ENCODE measurements around the gene RXRA. TPM values are rescaled to one million over a fixed set of nuclear protein-coding genes. Genes with fewer than 3 reads are reported as not detected.

The RXRA gene
- total and polyA plus RNA-seq, 10 of the 15 experiments (the other 5 are each of a cell fraction or from before 2014, with no cell fraction given), result 0.89 to 36.8 (median 11.1) TPM

DNA sequence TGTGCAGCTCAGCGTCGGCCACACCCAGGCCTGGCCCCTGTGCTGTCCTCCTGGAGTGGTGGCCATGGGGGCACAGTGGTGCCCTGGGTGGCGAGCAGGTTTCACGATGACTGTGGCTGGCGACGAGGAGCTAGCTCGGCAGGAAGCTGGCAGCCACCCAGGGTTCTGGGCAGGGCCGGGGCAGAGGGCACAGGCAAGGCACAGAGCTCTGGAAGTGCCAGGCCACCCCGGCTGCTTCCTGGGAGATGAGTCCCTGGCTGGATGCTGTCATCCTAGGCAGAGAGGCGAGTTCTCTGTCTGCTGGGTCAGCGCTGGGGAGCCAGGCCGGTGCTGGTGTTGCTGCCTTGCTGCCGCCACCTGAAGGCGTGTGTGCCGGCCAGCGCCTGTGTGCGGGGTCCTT is 51.7 kb downstream of the RXRA start:
- ChIA-PET SMC1A (ENCODE audit: uncharacterized antibody, unreplicated experiment) (no interaction called here), CTCF (interaction anchor here (0.6 to 2.6 kb wide), 3 partner anchors 65 to 72 kb away, joined by 3 to 7 read pairs (median 3); no protein-coding TSS in a partner anchor), RAD21 (ENCODE audit: unreplicated experiment) (interaction anchor here (0.5 kb wide), 1 partner anchor 1468 kb away, joined by 3 read pairs; no protein-coding TSS in a partner anchor), POLR2A (no interaction called here)
- TF ChIP-seq CBFB (IDR thresholded peaks at IDR 0.05; ENCODE audit: low read depth) (no peak), PAX5 (IDR thresholded peaks at IDR 0.05; ENCODE audit: borderline replicate concordance, low read depth, low read length) (no peak), BCL11A (IDR thresholded peaks at IDR 0.05; ENCODE audit: low read depth, low read length) (no peak), CBX3 (IDR thresholded peaks at IDR 0.05; ENCODE audit: borderline replicate concordance, low read depth) (no peak), WRNIP1 (IDR thresholded peaks at IDR 0.05; ENCODE audit: borderline replicate concordance, low read depth, low read length) (no peak), RB1 (IDR thresholded peaks at IDR 0.05; ENCODE audit: borderline replicate concordance) (no peak), TAF1 (IDR thresholded peaks at IDR 0.05; ENCODE audit: borderline replicate concordance, low read depth, low read length) (no peak), NFYB (IDR thresholded peaks at IDR 0.05; ENCODE audit: insufficient read depth, low read depth, low read length) (no peak), BRCA1 (IDR thresholded peaks at IDR 0.05; ENCODE audit: low read depth, low read length) (no peak), TCF3 (IDR thresholded peaks at IDR 0.05; ENCODE audit: borderline replicate concordance, insufficient read depth, low read depth, low read length) (no peak), SP1 (IDR thresholded peaks at IDR 0.05; ENCODE audit: low read depth, low read length) (no peak), BACH1 (IDR thresholded peaks at IDR 0.05; ENCODE audit: borderline replicate concordance) (no peak), SIN3A (IDR thresholded peaks at IDR 0.05; ENCODE audit: low read depth, low read length) (no peak), ZNF274 (IDR thresholded peaks at IDR 0.05; ENCODE audit: insufficient read depth, insufficient read length) (no peak), RAD21 (IDR thresholded peaks at IDR 0.05; ENCODE audit: insufficient read depth, low read depth, low read length) (no peak)
- TF ChIP-seq, protein P1, sequence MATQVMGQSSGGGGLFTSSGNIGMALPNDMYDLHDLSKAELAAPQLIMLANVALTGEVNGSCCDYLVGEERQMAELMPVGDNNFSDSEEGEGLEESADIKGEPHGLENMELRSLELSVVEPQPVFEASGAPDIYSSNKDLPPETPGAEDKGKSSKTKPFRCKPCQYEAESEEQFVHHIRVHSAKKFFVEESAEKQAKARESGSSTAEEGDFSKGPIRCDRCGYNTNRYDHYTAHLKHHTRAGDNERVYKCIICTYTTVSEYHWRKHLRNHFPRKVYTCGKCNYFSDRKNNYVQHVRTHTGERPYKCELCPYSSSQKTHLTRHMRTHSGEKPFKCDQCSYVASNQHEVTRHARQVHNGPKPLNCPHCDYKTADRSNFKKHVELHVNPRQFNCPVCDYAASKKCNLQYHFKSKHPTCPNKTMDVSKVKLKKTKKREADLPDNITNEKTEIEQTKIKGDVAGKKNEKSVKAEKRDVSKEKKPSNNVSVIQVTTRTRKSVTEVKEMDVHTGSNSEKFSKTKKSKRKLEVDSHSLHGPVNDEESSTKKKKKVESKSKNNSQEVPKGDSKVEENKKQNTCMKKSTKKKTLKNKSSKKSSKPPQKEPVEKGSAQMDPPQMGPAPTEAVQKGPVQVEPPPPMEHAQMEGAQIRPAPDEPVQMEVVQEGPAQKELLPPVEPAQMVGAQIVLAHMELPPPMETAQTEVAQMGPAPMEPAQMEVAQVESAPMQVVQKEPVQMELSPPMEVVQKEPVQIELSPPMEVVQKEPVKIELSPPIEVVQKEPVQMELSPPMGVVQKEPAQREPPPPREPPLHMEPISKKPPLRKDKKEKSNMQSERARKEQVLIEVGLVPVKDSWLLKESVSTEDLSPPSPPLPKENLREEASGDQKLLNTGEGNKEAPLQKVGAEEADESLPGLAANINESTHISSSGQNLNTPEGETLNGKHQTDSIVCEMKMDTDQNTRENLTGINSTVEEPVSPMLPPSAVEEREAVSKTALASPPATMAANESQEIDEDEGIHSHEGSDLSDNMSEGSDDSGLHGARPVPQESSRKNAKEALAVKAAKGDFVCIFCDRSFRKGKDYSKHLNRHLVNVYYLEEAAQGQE (IDR thresholded peaks at IDR 0.05; ENCODE audit: low read depth, low read length), result no peak
- TF ChIP-seq, protein P2, sequence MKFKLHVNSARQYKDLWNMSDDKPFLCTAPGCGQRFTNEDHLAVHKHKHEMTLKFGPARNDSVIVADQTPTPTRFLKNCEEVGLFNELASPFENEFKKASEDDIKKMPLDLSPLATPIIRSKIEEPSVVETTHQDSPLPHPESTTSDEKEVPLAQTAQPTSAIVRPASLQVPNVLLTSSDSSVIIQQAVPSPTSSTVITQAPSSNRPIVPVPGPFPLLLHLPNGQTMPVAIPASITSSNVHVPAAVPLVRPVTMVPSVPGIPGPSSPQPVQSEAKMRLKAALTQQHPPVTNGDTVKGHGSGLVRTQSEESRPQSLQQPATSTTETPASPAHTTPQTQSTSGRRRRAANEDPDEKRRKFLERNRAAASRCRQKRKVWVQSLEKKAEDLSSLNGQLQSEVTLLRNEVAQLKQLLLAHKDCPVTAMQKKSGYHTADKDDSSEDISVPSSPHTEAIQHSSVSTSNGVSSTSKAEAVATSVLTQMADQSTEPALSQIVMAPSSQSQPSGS (IDR thresholded peaks at IDR 0.05; ENCODE audit: low read length), result no peak
- TF ChIP-seq, protein P3, sequence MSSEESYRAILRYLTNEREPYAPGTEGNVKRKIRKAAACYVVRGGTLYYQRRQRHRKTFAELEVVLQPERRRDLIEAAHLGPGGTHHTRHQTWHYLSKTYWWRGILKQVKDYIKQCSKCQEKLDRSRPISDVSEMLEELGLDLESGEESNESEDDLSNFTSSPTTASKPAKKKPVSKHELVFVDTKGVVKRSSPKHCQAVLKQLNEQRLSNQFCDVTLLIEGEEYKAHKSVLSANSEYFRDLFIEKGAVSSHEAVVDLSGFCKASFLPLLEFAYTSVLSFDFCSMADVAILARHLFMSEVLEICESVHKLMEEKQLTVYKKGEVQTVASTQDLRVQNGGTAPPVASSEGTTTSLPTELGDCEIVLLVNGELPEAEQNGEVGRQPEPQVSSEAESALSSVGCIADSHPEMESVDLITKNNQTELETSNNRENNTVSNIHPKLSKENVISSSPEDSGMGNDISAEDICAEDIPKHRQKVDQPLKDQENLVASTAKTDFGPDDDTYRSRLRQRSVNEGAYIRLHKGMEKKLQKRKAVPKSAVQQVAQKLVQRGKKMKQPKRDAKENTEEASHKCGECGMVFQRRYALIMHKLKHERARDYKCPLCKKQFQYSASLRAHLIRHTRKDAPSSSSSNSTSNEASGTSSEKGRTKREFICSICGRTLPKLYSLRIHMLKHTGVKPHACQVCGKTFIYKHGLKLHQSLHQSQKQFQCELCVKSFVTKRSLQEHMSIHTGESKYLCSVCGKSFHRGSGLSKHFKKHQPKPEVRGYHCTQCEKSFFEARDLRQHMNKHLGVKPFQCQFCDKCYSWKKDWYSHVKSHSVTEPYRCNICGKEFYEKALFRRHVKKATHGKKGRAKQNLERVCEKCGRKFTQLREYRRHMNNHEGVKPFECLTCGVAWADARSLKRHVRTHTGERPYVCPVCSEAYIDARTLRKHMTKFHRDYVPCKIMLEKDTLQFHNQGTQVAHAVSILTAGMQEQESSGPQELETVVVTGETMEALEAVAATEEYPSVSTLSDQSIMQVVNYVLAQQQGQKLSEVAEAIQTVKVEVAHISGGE (CRISPR knock-in tag; IDR thresholded peaks at IDR 0.05), result no peak
- ATAC-seq (no peak), FAIRE-seq (no peak), DNase-seq (ENCODE audit: low read depth, low spot score) (no peak)
- Histone ChIP-seq H3K4me2 (ENCODE audit: control insufficient read depth, insufficient read depth) (no peak overlapping the region), H3K27me3 (replicated peaks in 1 of 2; ENCODE audit: control insufficient read depth in 2 of 2, insufficient read depth in 2 of 2, low read length in 1 of 2) (peaks cover 0 to 2% of the 10 kb centered on the region in 2 experiments; a peak in 1 of 4 replicates), H3K79me2 (ENCODE audit: control insufficient read depth, insufficient read depth, low read length) (no peaks in the 10 kb centered on the region), H3K36me3 (ENCODE audit: control insufficient read depth in 2 of 2, insufficient read depth in 2 of 2, low read length in 1 of 2) (no peaks in the 10 kb centered on the region), H3K4me3 (no peak overlapping the region), H3K4me1 (ENCODE audit: control insufficient read depth, insufficient read depth, low read length) (peaks cover 9% of the 10 kb centered on the region; the same call in 1 of the 2 replicates), H3K9me3 (replicated peaks; ENCODE audit: control insufficient read depth, insufficient read depth, low read length) (no peaks in the 10 kb centered on the region), H4K20me1 (ENCODE audit: control insufficient read depth, insufficient read depth) (no peaks in the 10 kb centered on the region), H3K9ac (ENCODE audit: control insufficient read depth, insufficient read depth, low read length) (no peak overlapping the region), H3K27ac (ENCODE audit: control insufficient read depth, insufficient read depth) (no peak overlapping the region), H2AFZ (ENCODE audit: control insufficient read depth, low read depth, low read length) (no peak overlapping the region)
- intact Hi-C loops (cut with micrococcal nuclease; ENCODE audit: unreplicated experiment), result no loop called here
- in situ Hi-C loops (cut with MboI), result no loop called here
- 18% methylated on average over 17 of the region's 17 CpGs for WGBS (ENCODE audit: insufficient coverage, insufficient replicate concordance, low lambda C conversion rate, missing lambda C conversion rate)
- BruUV-seq (replicated peaks), result no TSS peak

Measured in GM12878 (cell line).